ENCODE data around the gene TRDN. TPM values are rescaled to one million over a fixed set of nuclear protein-coding genes. Genes with fewer than 3 reads are reported as not detected.

Gene TRDN
- polyA plus RNA-seq, 1 donor from 2014 or later = not detected

- no peak overlapping the region for H3K9ac ChIP-seq (ENCODE audit: low read length)
- H3K4me3 ChIP-seq (ENCODE audit: low read length) = no peak overlapping the region
- H3F3A ChIP-seq (ENCODE audit: insufficient read depth, low read length, poor library complexity, severe bottlenecking) = no peaks in the 10 kb centered on the region
- no peak overlapping the region for H3K27ac ChIP-seq (ENCODE audit: low read length)
- H3K9me3 ChIP-seq (ENCODE audit: low read length) = no peaks in the 10 kb centered on the region
- no peak overlapping the region for H2AFZ ChIP-seq (ENCODE audit: low read depth, low read length)
- TF ChIP-seq EP300 (conservative IDR thresholded peaks at IDR 0.05; ENCODE audit: poor library complexity, severe bottlenecking) (no peak), EZH2 (IDR thresholded peaks at IDR 0.05; ENCODE audit: borderline replicate concordance, insufficient read depth, low read length, poor library complexity, severe bottlenecking) (no peak), POLR2AphosphoS5 (IDR thresholded peaks at IDR 0.05) (no peak), MXI1 (conservative IDR thresholded peaks at IDR 0.05; ENCODE audit: poor library complexity, severe bottlenecking) (no peak), RAD21 (conservative IDR thresholded peaks at IDR 0.05) (no peak), SMC3 (conservative IDR thresholded peaks at IDR 0.05; ENCODE audit: poor library complexity) (no peak), TAF1 (IDR thresholded peaks at IDR 0.05; ENCODE audit: low read depth) (no peak)
- TF ChIP-seq, protein P1, sequence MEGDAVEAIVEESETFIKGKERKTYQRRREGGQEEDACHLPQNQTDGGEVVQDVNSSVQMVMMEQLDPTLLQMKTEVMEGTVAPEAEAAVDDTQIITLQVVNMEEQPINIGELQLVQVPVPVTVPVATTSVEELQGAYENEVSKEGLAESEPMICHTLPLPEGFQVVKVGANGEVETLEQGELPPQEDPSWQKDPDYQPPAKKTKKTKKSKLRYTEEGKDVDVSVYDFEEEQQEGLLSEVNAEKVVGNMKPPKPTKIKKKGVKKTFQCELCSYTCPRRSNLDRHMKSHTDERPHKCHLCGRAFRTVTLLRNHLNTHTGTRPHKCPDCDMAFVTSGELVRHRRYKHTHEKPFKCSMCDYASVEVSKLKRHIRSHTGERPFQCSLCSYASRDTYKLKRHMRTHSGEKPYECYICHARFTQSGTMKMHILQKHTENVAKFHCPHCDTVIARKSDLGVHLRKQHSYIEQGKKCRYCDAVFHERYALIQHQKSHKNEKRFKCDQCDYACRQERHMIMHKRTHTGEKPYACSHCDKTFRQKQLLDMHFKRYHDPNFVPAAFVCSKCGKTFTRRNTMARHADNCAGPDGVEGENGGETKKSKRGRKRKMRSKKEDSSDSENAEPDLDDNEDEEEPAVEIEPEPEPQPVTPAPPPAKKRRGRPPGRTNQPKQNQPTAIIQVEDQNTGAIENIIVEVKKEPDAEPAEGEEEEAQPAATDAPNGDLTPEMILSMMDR (IDR thresholded peaks at IDR 0.05; ENCODE audit: poor library complexity, severe bottlenecking) = no peak
- TF ChIP-seq, protein P2, sequence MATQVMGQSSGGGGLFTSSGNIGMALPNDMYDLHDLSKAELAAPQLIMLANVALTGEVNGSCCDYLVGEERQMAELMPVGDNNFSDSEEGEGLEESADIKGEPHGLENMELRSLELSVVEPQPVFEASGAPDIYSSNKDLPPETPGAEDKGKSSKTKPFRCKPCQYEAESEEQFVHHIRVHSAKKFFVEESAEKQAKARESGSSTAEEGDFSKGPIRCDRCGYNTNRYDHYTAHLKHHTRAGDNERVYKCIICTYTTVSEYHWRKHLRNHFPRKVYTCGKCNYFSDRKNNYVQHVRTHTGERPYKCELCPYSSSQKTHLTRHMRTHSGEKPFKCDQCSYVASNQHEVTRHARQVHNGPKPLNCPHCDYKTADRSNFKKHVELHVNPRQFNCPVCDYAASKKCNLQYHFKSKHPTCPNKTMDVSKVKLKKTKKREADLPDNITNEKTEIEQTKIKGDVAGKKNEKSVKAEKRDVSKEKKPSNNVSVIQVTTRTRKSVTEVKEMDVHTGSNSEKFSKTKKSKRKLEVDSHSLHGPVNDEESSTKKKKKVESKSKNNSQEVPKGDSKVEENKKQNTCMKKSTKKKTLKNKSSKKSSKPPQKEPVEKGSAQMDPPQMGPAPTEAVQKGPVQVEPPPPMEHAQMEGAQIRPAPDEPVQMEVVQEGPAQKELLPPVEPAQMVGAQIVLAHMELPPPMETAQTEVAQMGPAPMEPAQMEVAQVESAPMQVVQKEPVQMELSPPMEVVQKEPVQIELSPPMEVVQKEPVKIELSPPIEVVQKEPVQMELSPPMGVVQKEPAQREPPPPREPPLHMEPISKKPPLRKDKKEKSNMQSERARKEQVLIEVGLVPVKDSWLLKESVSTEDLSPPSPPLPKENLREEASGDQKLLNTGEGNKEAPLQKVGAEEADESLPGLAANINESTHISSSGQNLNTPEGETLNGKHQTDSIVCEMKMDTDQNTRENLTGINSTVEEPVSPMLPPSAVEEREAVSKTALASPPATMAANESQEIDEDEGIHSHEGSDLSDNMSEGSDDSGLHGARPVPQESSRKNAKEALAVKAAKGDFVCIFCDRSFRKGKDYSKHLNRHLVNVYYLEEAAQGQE (IDR thresholded peaks at IDR 0.05; ENCODE audit: borderline replicate concordance) = no peak
- no peaks in the 10 kb centered on the region for H3K9me2 ChIP-seq (ENCODE audit: insufficient read depth, low read length)
- no peaks in the 10 kb centered on the region for H3K27me3 ChIP-seq (ENCODE audit: insufficient read depth, low read depth, low read length)
- H3K4me2 ChIP-seq (ENCODE audit: low read length) = no peak overlapping the region
- H3K79me2 ChIP-seq (replicated peaks; ENCODE audit: insufficient read depth, low read length) = no peaks in the 10 kb centered on the region
- H4K20me1 ChIP-seq (ENCODE audit: insufficient read depth) = no peaks in the 10 kb centered on the region
- H3K36me3 ChIP-seq (ENCODE audit: insufficient read depth, low read length) = no peaks in the 10 kb centered on the region
These were observed 38.7 kb downstream of the TRDN start for GRCh38 chr6:123598011-123598410.

GRCh38 chr6:123594776-123595175, 42.0 kb downstream of the TRDN start:
- TF ChIP-seq TAF1 (IDR thresholded peaks at IDR 0.05; ENCODE audit: low read depth) (no peak), SMC3 (conservative IDR thresholded peaks at IDR 0.05; ENCODE audit: poor library complexity) (no peak), RAD21 (conservative IDR thresholded peaks at IDR 0.05) (no peak), POLR2AphosphoS5 (IDR thresholded peaks at IDR 0.05) (no peak), EP300 (conservative IDR thresholded peaks at IDR 0.05; ENCODE audit: poor library complexity, severe bottlenecking) (no peak), MXI1 (conservative IDR thresholded peaks at IDR 0.05; ENCODE audit: poor library complexity, severe bottlenecking) (no peak), EZH2 (IDR thresholded peaks at IDR 0.05; ENCODE audit: borderline replicate concordance, insufficient read depth, low read length, poor library complexity, severe bottlenecking) (no peak)
- TF ChIP-seq, protein P2 (IDR thresholded peaks at IDR 0.05; ENCODE audit: borderline replicate concordance) = no peak
- TF ChIP-seq, protein P1 (IDR thresholded peaks at IDR 0.05; ENCODE audit: poor library complexity, severe bottlenecking) = no peak
- Histone ChIP-seq H3K27me3 (ENCODE audit: insufficient read depth, low read depth, low read length) (no peaks in the 10 kb centered on the region), H3K9ac (ENCODE audit: low read length) (no peak overlapping the region), H3K27ac (ENCODE audit: low read length) (no peak overlapping the region), H3K4me2 (ENCODE audit: low read length) (no peak overlapping the region), H3K4me3 (ENCODE audit: low read length) (no peak overlapping the region), H3K79me2 (replicated peaks; ENCODE audit: insufficient read depth, low read length) (no peaks in the 10 kb centered on the region), H3K36me3 (ENCODE audit: insufficient read depth, low read length) (no peaks in the 10 kb centered on the region), H4K20me1 (ENCODE audit: insufficient read depth) (no peaks in the 10 kb centered on the region), H3F3A (ENCODE audit: insufficient read depth, low read length, poor library complexity, severe bottlenecking) (no peaks in the 10 kb centered on the region), H3K9me3 (ENCODE audit: low read length) (no peaks in the 10 kb centered on the region), H3K9me2 (ENCODE audit: insufficient read depth, low read length) (no peaks in the 10 kb centered on the region), H2AFZ (ENCODE audit: low read depth, low read length) (no peak overlapping the region)
